Measurements from ENCODE around the gene LRRC52.

DNA sequence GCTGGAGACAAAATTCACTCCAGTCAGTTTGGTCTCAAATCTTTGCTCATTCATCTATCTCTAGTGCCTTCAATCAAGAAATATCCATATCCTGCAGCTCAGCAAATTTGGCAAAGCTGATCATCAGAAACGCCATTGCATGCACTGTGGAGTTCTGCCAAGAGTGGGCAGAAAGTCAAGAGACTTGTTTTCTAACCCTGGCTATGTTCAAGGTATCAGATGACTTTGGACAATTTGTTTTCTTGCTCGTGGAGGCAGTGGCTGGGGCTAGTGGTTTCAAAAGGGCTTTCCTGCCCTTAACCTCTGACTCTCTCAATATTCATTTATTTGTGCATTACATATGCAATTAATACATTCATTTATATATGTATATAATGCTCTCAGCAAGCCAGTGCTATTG is 12.8 kb upstream of the LRRC52 start:
- TF ChIP-seq, protein P1, sequence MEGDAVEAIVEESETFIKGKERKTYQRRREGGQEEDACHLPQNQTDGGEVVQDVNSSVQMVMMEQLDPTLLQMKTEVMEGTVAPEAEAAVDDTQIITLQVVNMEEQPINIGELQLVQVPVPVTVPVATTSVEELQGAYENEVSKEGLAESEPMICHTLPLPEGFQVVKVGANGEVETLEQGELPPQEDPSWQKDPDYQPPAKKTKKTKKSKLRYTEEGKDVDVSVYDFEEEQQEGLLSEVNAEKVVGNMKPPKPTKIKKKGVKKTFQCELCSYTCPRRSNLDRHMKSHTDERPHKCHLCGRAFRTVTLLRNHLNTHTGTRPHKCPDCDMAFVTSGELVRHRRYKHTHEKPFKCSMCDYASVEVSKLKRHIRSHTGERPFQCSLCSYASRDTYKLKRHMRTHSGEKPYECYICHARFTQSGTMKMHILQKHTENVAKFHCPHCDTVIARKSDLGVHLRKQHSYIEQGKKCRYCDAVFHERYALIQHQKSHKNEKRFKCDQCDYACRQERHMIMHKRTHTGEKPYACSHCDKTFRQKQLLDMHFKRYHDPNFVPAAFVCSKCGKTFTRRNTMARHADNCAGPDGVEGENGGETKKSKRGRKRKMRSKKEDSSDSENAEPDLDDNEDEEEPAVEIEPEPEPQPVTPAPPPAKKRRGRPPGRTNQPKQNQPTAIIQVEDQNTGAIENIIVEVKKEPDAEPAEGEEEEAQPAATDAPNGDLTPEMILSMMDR (IDR thresholded peaks at IDR 0.05): no peak
- TF ChIP-seq POLR2A (IDR thresholded peaks at IDR 0.05): no peak

All from Peyer's patch (tissue), 4 donors.